Measurements from ENCODE around the gene NOSTRIN. TPM values are rescaled to one million over a fixed set of nuclear protein-coding genes. Genes with fewer than 3 reads are reported as not detected.

Gene NOSTRIN
- total RNA-seq, 1 experiment from 2014 or later: not detected

DNA sequence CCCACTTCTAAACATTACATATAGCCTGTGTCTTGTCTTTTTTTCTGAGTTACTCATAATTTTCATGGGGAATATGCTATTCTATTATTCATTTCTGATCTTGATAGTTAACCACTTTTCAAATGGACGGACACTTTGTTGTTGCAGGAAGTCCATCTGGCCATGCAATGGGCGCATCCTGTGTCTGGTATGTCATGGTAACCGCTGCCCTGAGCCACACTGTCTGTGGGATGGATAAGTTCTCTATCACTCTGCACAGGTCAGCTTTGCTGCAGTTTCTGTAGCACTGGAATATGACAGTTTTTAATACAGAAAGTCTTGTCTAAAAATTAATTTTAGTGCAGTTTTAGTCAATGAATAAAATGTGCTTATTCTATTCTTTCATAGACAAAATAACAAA is 101.9 kb downstream of the NOSTRIN start:
- Mint-ChIP-seq H3K9me3 (no peaks in the 10 kb centered on the region), H3K36me3 (ENCODE audit: insufficient read depth in 1 of 3, low read depth in 3 of 3) (no peaks in the 10 kb centered on the region), H3K27ac (no peak overlapping the region), H3K4me3 (no peak overlapping the region), H3K4me1 (peaks cover 46 to 47% of the 10 kb centered on the region in 2 experiments), H3K27me3 (ENCODE audit: low read depth) (no peaks in the 10 kb centered on the region; the same call in 1 of the 2 replicates)
- Histone ChIP-seq H3K9ac (ENCODE audit: extremely low read depth, insufficient read length, low read length) (no peak overlapping the region), H3K18ac (ENCODE audit: insufficient read length, low read depth, low read length) (no peak overlapping the region), H4K8ac (replicated peaks; ENCODE audit: insufficient read length, low read depth, low read length) (no peak overlapping the region), H2AFZ (ENCODE audit: low read length) (no peak overlapping the region), H2BK20ac (ENCODE audit: low read depth, low read length, poor library complexity, severe bottlenecking) (no peak overlapping the region), H3K27ac (ENCODE audit: insufficient read length, low read depth, low read length) (no peak overlapping the region), H3K79me2 (ENCODE audit: insufficient read depth, low read length) (no peaks in the 10 kb centered on the region), H2AK5ac (ENCODE audit: insufficient read length, low read length) (no peak overlapping the region), H3K4me1 (ENCODE audit: insufficient read depth, low read length) (peaks cover 15% of the 10 kb centered on the region; the same call in 1 of the 2 replicates), H2BK5ac (ENCODE audit: insufficient read length, low read length) (no peak overlapping the region), H3K23ac (ENCODE audit: insufficient read length, low read depth, low read length) (no peak overlapping the region), H3T11ph (ENCODE audit: low read length) (no peak overlapping the region), H3K4ac (ENCODE audit: low read depth, low read length) (no peak overlapping the region), H3K9me3 (ENCODE audit: control insufficient read depth, low read depth, low read length) (no peaks in the 10 kb centered on the region), H3K56ac (ENCODE audit: insufficient read length, low read depth, low read length) (no peak overlapping the region), H4K91ac (ENCODE audit: insufficient read length, low read depth, low read length) (no peak overlapping the region), H3K14ac (ENCODE audit: insufficient read depth, low read length) (no peak overlapping the region), H2BK15ac (ENCODE audit: low read depth, low read length) (no peak overlapping the region), H2BK12ac (ENCODE audit: insufficient read length, low read depth, low read length) (no peak overlapping the region), H2BK120ac (ENCODE audit: low read depth, low read length, poor library complexity, severe bottlenecking) (no peak overlapping the region), H4K20me1 (ENCODE audit: control insufficient read depth, insufficient read depth, insufficient read length) (no peaks in the 10 kb centered on the region), H4K5ac (ENCODE audit: insufficient read length, low read depth, low read length) (no peak overlapping the region), H3K4me2 (ENCODE audit: insufficient read depth, insufficient read length, low read length) (no peak overlapping the region), H3K79me1 (ENCODE audit: insufficient read depth, low read depth, low read length, poor library complexity, severe bottlenecking) (no peaks in the 10 kb centered on the region), H3K23me2 (ENCODE audit: insufficient read length, low read depth, low read length, poor library complexity, severe bottlenecking) (no peaks in the 10 kb centered on the region), H3K27me3 (ENCODE audit: insufficient read depth, low read length) (no peaks in the 10 kb centered on the region)
- DNase-seq: no peak
- no CpG with 5 or more reads among the region's 3 CpGs for WGBS (ENCODE audit: extremely low coverage, insufficient read length, low lambda C conversion rate)
- TF ChIP-seq, protein P1, sequence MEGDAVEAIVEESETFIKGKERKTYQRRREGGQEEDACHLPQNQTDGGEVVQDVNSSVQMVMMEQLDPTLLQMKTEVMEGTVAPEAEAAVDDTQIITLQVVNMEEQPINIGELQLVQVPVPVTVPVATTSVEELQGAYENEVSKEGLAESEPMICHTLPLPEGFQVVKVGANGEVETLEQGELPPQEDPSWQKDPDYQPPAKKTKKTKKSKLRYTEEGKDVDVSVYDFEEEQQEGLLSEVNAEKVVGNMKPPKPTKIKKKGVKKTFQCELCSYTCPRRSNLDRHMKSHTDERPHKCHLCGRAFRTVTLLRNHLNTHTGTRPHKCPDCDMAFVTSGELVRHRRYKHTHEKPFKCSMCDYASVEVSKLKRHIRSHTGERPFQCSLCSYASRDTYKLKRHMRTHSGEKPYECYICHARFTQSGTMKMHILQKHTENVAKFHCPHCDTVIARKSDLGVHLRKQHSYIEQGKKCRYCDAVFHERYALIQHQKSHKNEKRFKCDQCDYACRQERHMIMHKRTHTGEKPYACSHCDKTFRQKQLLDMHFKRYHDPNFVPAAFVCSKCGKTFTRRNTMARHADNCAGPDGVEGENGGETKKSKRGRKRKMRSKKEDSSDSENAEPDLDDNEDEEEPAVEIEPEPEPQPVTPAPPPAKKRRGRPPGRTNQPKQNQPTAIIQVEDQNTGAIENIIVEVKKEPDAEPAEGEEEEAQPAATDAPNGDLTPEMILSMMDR (conservative IDR thresholded peaks at IDR 0.05): no peak

Data from H9 (cell line).